RWPE2 (cell line): ENCODE data around the gene DOCK10.
A peak's percentile ranks its signal among the peaks of the same experiment; 100 is the strongest.

Source experiments
- ATAC-seq: fragments of 200-7000 bp; cut with Tn5 transposase; 3 replicates; pipeline ENCODE4 v1.9.1; 2021; ENCODE audit warnings: low read depth
- DNase-seq: peaks from one replicate; pipeline ENCODE4 v3.0.0-alpha.2; 2020; ENCODE audit warnings: low spot score
- H3K27ac ChIP-seq: fragments of 450-650 bp; 2 replicates; pipeline ENCODE4 v1.5.1; 2017; ENCODE audit warnings: mild to moderate bottlenecking; ENCODE audit not compliant: poor library complexity, severe bottlenecking
- H3K27me3 ChIP-seq: fragments of 250-450 bp; sonication (Bioruptor Pico); 2 replicates; pipeline ENCODE4 v1.5.1; 2021; ENCODE audit warnings: mild to moderate bottlenecking, moderate library complexity; ENCODE audit not compliant: insufficient read depth, poor library complexity, severe bottlenecking
- H3K36me3 ChIP-seq: fragments of 250-450 bp; sonication (Bioruptor Pico); 2 replicates; pipeline ENCODE4 v1.5.1; 2020; ENCODE audit warnings: low read depth, mild to moderate bottlenecking, moderate library complexity
- H3K4me1 ChIP-seq: fragments of 250-450 bp; sonication (Bioruptor Pico); 2 replicates; pipeline ENCODE4 v1.5.1; 2021; ENCODE audit warnings: mild to moderate bottlenecking, moderate library complexity; ENCODE audit not compliant: insufficient read depth, poor library complexity, severe bottlenecking
- H3K4me3 ChIP-seq: fragments of 250-450 bp; sonication (Bioruptor Pico); 2 replicates; pipeline ENCODE4 v1.5.1; 2021; ENCODE audit warnings: mild to moderate bottlenecking, moderate library complexity; ENCODE audit not compliant: severe bottlenecking
- H3K9me3 ChIP-seq: fragments of 250-450 bp; sonication (Bioruptor Pico); 2 replicates; pipeline ENCODE4 v1.5.1; 2021; ENCODE audit warnings: mild to moderate bottlenecking, moderate library complexity; ENCODE audit not compliant: severe bottlenecking
- CTCF ChIP-seq: fragments of 450-650 bp; IDR thresholded peaks from one replicate; pipeline ENCODE4 v1.5.1; 2017; ENCODE audit warnings: mild to moderate bottlenecking, moderate library complexity; ENCODE audit not compliant: poor library complexity, severe bottlenecking

Gene DOCK10

GRCh38 chr2:225017098-225017685, 25.1 kb downstream of the DOCK10 start:
- Histone ChIP-seq H3K4me1 (no peaks in the 10 kb centered on the region), H3K27me3 (no peaks in the 10 kb centered on the region), H3K9me3 (no peaks in the 10 kb centered on the region), H3K4me3 (no peak overlapping the region), H3K27ac (no peak overlapping the region), H3K36me3 (no peaks in the 10 kb centered on the region)
- ATAC-seq (no peak), DNase-seq (no peak)
- TF ChIP-seq CTCF, result no peak

GRCh38 chr2:225013425-225014365, 28.6 kb downstream of the DOCK10 start:
- no peak for TF ChIP-seq CTCF
- Histone ChIP-seq H3K27me3 (no peaks in the 10 kb centered on the region), H3K27ac (no peak overlapping the region), H3K4me3 (no peak overlapping the region), H3K36me3 (no peaks in the 10 kb centered on the region), H3K4me1 (peaks cover 10% of the 10 kb centered on the region), H3K9me3 (no peaks in the 10 kb centered on the region)
- ATAC-seq (no peak), DNase-seq (no peak)

GRCh38 chr2:225011585-225011984, 30.7 kb downstream of the DOCK10 start:
- peaks cover 10% of the 10 kb centered on the region for H3K4me1 ChIP-seq
- ATAC-seq, result no peak

GRCh38 chr2:225010804-225011203, 31.5 kb downstream of the DOCK10 start:
- Histone ChIP-seq H3K36me3 (no peaks in the 10 kb centered on the region), H3K27me3 (no peaks in the 10 kb centered on the region), H3K27ac (no peak overlapping the region), H3K4me3 (no peak overlapping the region), H3K4me1 (peaks cover 10% of the 10 kb centered on the region), H3K9me3 (no peaks in the 10 kb centered on the region)
- DNase-seq (no peak), ATAC-seq (peak; percentile 88)
- no peak for TF ChIP-seq CTCF

More at GRCh38 chr2:225011585-225011984, 30.7 kb downstream of the DOCK10 start:
- Histone ChIP-seq H3K36me3 (no peaks in the 10 kb centered on the region), H3K27ac (no peak overlapping the region), H3K9me3 (no peaks in the 10 kb centered on the region), H3K27me3 (no peaks in the 10 kb centered on the region), H3K4me3 (no peak overlapping the region)
- no peak for TF ChIP-seq CTCF
- DNase-seq, result no peak

DNA sequence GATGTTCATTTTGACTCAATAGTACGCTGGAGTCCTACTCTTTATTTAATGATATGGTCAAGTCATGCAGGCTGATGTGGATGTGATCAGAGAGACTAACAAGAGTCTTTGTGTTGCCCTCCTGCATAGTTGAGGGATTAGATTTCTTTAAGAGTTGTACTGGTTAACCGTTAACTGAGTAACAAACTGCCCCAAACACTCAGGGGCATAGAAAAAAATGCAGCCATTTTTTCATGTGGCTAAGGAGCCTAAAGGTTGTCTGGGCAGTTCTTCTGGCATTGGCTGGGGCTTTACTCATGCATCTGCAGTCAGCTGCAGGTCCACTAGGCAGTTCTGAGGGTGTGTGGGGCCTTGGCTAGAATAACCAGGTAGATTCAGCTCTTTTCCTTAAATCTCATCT, 32.5 kb downstream of the DOCK10 start:
- ATAC-seq, result no peak
- H3K27ac ChIP-seq, result no peak overlapping the region
- H3K36me3 ChIP-seq, result no peaks in the 10 kb centered on the region
- no peaks in the 10 kb centered on the region for H3K27me3 ChIP-seq
- H3K4me3 ChIP-seq, result no peak overlapping the region
- DNase-seq, result no peak
- no peak for TF ChIP-seq CTCF
- peaks cover 12% of the 10 kb centered on the region for H3K4me1 ChIP-seq
- H3K9me3 ChIP-seq, result no peaks in the 10 kb centered on the region
